Upper lobe of left lung (tissue), 4 donors: ENCODE data around the gene PCDH12.

Experiments
- CTCF ChIP-seq, 6 experiments: fragments of 450-650 bp in 4 of 6; fragments of 200-600 bp in 2 of 6; sonication (generic) in 2 of 6; IDR thresholded peaks; one replicate each; pipeline ENCODE4 v1.5.1; 2016 to 2019; ENCODE audit warnings: antibody characterized with exemption in 6 of 6
- EP300 ChIP-seq, 4 donors: sonication (generic); formaldehyde crosslinking; IDR thresholded peaks; one replicate each; pipeline ENCODE4 v1.5.1; 2017; ENCODE audit warnings: antibody characterized with exemption in 4 of 4, control low read depth in 2 of 4

GRCh38 chr5:141908796-141909195 lies 49.2 kb downstream of the PCDH12 start:
- TF ChIP-seq CTCF (IDR thresholded peaks at IDR 0.05): no peak
- no peak for TF ChIP-seq EP300 (IDR thresholded peaks at IDR 0.05)
